MM.1S (cell line): ENCODE results near the gene IL1R1.

Experiments used
- DNase-seq: peaks from one replicate; pipeline ENCODE4 v3.0.0-alpha.2; 2015
- H2AFZ ChIP-seq: fragments of 300-600 bp; sonication (generic); 2 replicates; pipeline ENCODE4 v1.6.0; 2016; ENCODE audit warnings: antibody characterized with exemption, low read length
- H3F3A ChIP-seq: fragments of 300-600 bp; sonication (generic); 2 replicates; pipeline ENCODE4 v1.6.1; 2016; ENCODE audit warnings: mild to moderate bottlenecking, antibody characterized with exemption, low read length, moderate library complexity, mixed read lengths; ENCODE audit not compliant: insufficient read depth
- H3K27ac ChIP-seq: fragments of 300-600 bp; sonication (generic); 2 replicates; pipeline ENCODE4 v1.5.1; 2016; ENCODE audit warnings: mild to moderate bottlenecking, low read length
- H3K27me3 ChIP-seq: fragments of 300-600 bp; sonication (generic); replicated peaks from 2 replicates; pipeline ENCODE4 v1.6.0; 2016; ENCODE audit warnings: low read length; ENCODE audit not compliant: insufficient read depth
- H3K36me3 ChIP-seq: fragments of 300-600 bp; sonication (generic); replicated peaks from 2 replicates; pipeline ENCODE4 v1.6.1; 2016; ENCODE audit warnings: mild to moderate bottlenecking, low read length, mixed read lengths; ENCODE audit not compliant: insufficient read depth
- H3K4me1 ChIP-seq: fragments of 300-600 bp; sonication (generic); 2 replicates; pipeline ENCODE4 v1.6.1; 2016; ENCODE audit warnings: low read length, mixed read lengths
- H3K4me2 ChIP-seq: fragments of 300-600 bp; sonication (generic); 2 replicates; pipeline ENCODE4 v1.6.0; 2016; ENCODE audit warnings: low read depth, low read length
- H3K4me3 ChIP-seq: fragments of 300-600 bp; sonication (generic); 2 replicates; pipeline ENCODE4 v1.5.1; 2016; ENCODE audit warnings: low read length, mixed read lengths
- H3K79me2 ChIP-seq: fragments of 300-600 bp; sonication (generic); 2 replicates; pipeline ENCODE4 v1.6.1; 2016; ENCODE audit warnings: mixed run types, low read length, mixed read lengths
- H3K9ac ChIP-seq: fragments of 300-600 bp; sonication (generic); 2 replicates; pipeline ENCODE4 v1.6.1; 2016; ENCODE audit warnings: low read length, mixed read lengths
- H3K9me2 ChIP-seq: fragments of 300-600 bp; sonication (generic); replicated peaks from 2 replicates; pipeline ENCODE4 v1.6.1; 2016; ENCODE audit warnings: mild to moderate bottlenecking, low read length, mixed read lengths; ENCODE audit not compliant: insufficient read depth
- H3K9me3 ChIP-seq: fragments of 300-600 bp; sonication (generic); replicated peaks from 2 replicates; pipeline ENCODE4 v1.6.1; 2016; ENCODE audit warnings: mild to moderate bottlenecking, low read length, mixed read lengths; ENCODE audit not compliant: insufficient read depth
- H4K20me1 ChIP-seq: fragments of 300-600 bp; sonication (generic); 2 replicates; pipeline ENCODE4 v1.6.1; 2016; ENCODE audit warnings: mild to moderate bottlenecking, low read length, moderate library complexity, mixed read lengths; ENCODE audit not compliant: insufficient read depth
- EZH2 ChIP-seq: fragments of 300-600 bp; sonication (generic); optimal IDR thresholded peaks from 2 replicates; pipeline ENCODE3; 2017; ENCODE audit warnings: low read depth, mild to moderate bottlenecking, antibody characterized with exemption, low read length, mixed read lengths
- EZH2phosphoT487 ChIP-seq: fragments of 300-600 bp; sonication (generic); IDR thresholded peaks from 2 replicates; pipeline ENCODE4 v1.6.1; 2018; ENCODE audit warnings: antibody characterized with exemption, low read length
- TF ChIP-seq, protein P1 (sequence below): fragments of 300-600 bp; sonication (generic); IDR thresholded peaks from 2 replicates; pipeline ENCODE4 v1.5.1; 2016; ENCODE audit warnings: antibody characterized with exemption, low read length, mixed read lengths

IL1R1 gene, protein sequence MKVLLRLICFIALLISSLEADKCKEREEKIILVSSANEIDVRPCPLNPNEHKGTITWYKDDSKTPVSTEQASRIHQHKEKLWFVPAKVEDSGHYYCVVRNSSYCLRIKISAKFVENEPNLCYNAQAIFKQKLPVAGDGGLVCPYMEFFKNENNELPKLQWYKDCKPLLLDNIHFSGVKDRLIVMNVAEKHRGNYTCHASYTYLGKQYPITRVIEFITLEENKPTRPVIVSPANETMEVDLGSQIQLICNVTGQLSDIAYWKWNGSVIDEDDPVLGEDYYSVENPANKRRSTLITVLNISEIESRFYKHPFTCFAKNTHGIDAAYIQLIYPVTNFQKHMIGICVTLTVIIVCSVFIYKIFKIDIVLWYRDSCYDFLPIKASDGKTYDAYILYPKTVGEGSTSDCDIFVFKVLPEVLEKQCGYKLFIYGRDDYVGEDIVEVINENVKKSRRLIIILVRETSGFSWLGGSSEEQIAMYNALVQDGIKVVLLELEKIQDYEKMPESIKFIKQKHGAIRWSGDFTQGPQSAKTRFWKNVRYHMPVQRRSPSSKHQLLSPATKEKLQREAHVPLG

DNA sequence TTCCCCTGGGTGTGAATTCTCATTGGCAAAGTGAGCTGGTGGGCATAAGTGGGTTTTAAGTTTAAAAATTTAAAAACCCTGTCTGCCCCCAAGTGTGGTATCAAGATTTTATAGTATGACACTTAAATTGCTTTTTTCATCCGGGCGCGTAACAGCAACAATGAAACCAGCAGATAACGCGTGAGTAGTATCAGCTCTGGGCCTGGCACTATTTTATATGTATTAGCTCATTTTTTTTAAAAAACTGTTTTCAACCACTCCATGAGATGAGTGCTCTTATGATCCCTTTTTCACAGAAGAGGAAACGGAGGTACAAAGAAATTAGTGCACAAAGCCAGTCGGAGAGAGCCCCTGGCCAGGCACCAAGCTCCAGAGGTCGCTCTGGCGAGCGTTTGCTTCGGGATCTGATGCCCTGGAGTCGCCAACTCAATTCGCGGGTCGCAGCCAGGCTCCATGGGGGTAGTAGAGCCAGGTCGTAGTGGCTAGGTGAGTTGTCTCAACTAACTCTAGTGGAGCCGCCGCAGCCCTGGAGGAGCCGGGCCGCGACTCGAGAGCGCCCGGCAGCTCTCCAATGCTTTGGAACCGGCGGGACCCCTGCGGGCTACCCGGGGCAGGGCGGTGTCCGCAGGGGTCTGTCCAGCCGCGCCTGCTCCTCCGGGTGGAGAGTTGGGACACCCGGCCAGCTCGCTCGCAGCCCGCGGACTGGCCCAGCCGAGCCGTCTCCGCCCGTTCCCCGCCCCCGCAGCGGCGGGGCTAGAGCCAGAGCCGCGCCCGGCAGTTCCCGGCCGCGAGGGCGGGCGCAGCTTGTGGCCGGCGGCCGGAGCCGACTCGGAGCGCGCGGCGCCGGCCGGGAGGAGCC, at the start of gene IL1R1:
Gene IL1R1, plus strand, starts transcription at position 777 of the 859 bp plus-strand sequence. CDS start 14,979 bp downstream, outside the sequence.
- TF ChIP-seq EZH2: no peak
- no peak for TF ChIP-seq EZH2phosphoT487
- TF ChIP-seq, protein P1, sequence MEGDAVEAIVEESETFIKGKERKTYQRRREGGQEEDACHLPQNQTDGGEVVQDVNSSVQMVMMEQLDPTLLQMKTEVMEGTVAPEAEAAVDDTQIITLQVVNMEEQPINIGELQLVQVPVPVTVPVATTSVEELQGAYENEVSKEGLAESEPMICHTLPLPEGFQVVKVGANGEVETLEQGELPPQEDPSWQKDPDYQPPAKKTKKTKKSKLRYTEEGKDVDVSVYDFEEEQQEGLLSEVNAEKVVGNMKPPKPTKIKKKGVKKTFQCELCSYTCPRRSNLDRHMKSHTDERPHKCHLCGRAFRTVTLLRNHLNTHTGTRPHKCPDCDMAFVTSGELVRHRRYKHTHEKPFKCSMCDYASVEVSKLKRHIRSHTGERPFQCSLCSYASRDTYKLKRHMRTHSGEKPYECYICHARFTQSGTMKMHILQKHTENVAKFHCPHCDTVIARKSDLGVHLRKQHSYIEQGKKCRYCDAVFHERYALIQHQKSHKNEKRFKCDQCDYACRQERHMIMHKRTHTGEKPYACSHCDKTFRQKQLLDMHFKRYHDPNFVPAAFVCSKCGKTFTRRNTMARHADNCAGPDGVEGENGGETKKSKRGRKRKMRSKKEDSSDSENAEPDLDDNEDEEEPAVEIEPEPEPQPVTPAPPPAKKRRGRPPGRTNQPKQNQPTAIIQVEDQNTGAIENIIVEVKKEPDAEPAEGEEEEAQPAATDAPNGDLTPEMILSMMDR: no peak
- Histone ChIP-seq H3F3A (no peaks in the 10 kb centered on the region), H3K9me3 (no peaks in the 10 kb centered on the region), H3K27me3 (no peaks in the 10 kb centered on the region), H3K4me2 (no peak within 1 kb of the TSS), H3K79me2 (no peaks in the 10 kb centered on the region), H3K36me3 (no peaks in the 10 kb centered on the region), H2AFZ (no peak within 1 kb of the TSS), H3K27ac (no peak within 1 kb of the TSS), H3K4me3 (no peak within 1 kb of the TSS), H3K9me2 (no peaks in the 10 kb centered on the region), H3K4me1 (no peaks in the 10 kb centered on the region), H4K20me1 (no peaks in the 10 kb centered on the region), H3K9ac (no peak within 1 kb of the TSS)
- DNase-seq: no peak

DNA sequence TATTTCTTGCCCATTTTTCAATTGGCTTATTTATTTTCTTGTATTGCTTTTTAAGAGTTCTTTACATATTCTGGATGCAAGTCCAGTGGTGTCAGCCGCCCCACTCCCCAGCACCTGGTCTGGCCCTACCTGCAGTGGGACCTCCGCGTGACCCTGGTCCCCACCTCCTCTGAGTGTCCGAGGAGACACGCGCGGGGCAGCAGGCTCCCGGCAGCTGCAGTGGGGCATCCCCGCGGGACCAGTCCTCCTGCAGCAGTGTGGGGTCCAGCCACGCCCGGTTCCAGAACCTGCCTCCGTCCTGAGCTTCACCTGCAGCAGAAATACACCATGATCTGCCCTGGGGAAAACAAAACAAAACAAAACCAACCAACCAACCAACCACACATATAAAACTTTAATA, 48.9 kb upstream of the IL1R1 start:
- Histone ChIP-seq H3K9me3 (no peaks in the 10 kb centered on the region), H3K4me1 (no peaks in the 10 kb centered on the region), H2AFZ (no peak overlapping the region), H3K36me3 (no peaks in the 10 kb centered on the region), H3K27me3 (no peaks in the 10 kb centered on the region), H3K79me2 (no peaks in the 10 kb centered on the region), H3K27ac (no peak overlapping the region), H3K9ac (no peak overlapping the region), H3K4me3 (no peak overlapping the region), H3F3A (no peaks in the 10 kb centered on the region), H4K20me1 (no peaks in the 10 kb centered on the region), H3K4me2 (no peak overlapping the region), H3K9me2 (no peaks in the 10 kb centered on the region)
- no peak for TF ChIP-seq EZH2phosphoT487
- TF ChIP-seq, protein P1: no peak
- TF ChIP-seq EZH2: no peak
- DNase-seq: no peak

DNA sequence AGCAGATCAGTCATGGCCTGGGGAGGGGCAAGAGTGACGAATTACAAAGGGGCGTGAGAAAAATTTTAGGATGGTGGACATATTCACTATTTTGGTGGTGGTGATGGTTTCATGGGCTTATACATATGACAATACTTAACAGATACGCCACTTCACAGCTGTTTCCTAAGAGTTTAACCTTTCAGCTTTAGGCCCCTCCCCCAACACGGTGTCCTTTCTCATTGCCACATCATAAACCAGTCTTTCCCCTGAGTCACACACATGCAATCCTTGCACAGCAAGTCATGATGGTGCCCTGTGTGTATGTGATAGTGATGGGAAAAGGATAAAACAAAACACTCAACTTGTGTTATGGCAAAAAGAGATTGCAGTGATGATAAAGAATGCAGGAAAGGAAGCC, 47.6 kb upstream of the IL1R1 start:
- no peak overlapping the region for H3K27ac ChIP-seq
- no peaks in the 10 kb centered on the region for H4K20me1 ChIP-seq
- no peaks in the 10 kb centered on the region for H3K36me3 ChIP-seq
- no peak overlapping the region for H3K4me2 ChIP-seq
- H3K27me3 ChIP-seq: no peaks in the 10 kb centered on the region
- H2AFZ ChIP-seq: no peak overlapping the region
- no peaks in the 10 kb centered on the region for H3K79me2 ChIP-seq
- no peaks in the 10 kb centered on the region for H3K9me2 ChIP-seq
- no peak for DNase-seq
- H3K4me3 ChIP-seq: no peak overlapping the region
- H3K4me1 ChIP-seq: no peaks in the 10 kb centered on the region
- no peak for TF ChIP-seq EZH2phosphoT487
- TF ChIP-seq, protein P1: no peak
- TF ChIP-seq EZH2: no peak
- H3F3A ChIP-seq: no peaks in the 10 kb centered on the region
- no peaks in the 10 kb centered on the region for H3K9me3 ChIP-seq
- no peak overlapping the region for H3K9ac ChIP-seq
